ENCODE results near the gene RIT1. TPM values are rescaled to one million over a fixed set of nuclear protein-coding genes. Genes with fewer than 3 reads are reported as not detected.
"Not testable (repeated sequence)": the region's sequence is repeated elsewhere in the genome, so short reads cannot be mapped to it uniquely, and the experiment has no call there.

RIT1 gene
- total RNA-seq, 1 donor from 2014 or later: 69.2 TPM

DNA sequence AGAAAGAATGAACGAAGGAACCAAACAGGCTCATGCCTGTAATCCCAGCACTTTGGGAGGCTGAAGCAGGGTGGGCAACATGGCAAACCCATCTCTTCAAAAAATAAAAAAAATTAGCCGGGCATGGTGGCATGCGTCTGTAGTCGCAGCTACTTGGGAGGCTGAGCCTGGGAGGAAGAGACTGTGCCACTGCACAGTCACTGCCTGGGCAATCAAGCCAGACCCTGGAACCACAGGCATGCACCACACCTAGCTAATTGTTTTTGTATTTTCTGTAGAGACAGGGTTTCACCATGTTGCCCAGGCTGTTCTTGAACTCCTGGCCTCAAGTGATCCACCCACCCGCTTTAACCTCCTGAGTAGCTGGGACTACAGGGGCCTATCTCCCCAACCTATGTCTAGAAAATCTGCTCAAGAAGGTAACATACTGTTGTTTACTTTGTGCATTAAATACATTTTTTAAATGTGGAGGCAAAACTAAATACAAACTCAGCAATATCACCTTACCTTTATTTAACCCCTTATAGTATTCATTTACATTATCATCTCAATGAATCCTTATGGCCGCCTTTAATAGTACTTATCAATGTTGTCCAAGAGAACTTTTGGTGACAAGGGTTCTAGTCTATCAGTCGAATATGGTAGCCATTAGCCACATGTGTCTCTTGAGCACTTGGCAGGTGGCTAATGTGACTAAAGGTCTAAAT lies 20.3 kb upstream of the RIT1 start:
- no peaks in the 10 kb centered on the region for H3K27me3 Mint-ChIP-seq (ENCODE audit: unreplicated experiment)
- no peak overlapping the region for H3K27ac Mint-ChIP-seq (ENCODE audit: unreplicated experiment)
- TF ChIP-seq, protein P1, sequence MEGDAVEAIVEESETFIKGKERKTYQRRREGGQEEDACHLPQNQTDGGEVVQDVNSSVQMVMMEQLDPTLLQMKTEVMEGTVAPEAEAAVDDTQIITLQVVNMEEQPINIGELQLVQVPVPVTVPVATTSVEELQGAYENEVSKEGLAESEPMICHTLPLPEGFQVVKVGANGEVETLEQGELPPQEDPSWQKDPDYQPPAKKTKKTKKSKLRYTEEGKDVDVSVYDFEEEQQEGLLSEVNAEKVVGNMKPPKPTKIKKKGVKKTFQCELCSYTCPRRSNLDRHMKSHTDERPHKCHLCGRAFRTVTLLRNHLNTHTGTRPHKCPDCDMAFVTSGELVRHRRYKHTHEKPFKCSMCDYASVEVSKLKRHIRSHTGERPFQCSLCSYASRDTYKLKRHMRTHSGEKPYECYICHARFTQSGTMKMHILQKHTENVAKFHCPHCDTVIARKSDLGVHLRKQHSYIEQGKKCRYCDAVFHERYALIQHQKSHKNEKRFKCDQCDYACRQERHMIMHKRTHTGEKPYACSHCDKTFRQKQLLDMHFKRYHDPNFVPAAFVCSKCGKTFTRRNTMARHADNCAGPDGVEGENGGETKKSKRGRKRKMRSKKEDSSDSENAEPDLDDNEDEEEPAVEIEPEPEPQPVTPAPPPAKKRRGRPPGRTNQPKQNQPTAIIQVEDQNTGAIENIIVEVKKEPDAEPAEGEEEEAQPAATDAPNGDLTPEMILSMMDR (IDR thresholded peaks at IDR 0.05; ENCODE audit: unreplicated experiment): no peak
- peaks cover 28% of the 10 kb centered on the region for H3K36me3 Mint-ChIP-seq (ENCODE audit: low read depth, unreplicated experiment)
- DNase-seq (ENCODE audit: low spot score): no peak
- no peaks in the 10 kb centered on the region for H3K9me3 Mint-ChIP-seq (ENCODE audit: unreplicated experiment)
- H3K4me1 Mint-ChIP-seq (ENCODE audit: unreplicated experiment): peaks cover 20% of the 10 kb centered on the region
- H3K4me3 Mint-ChIP-seq (ENCODE audit: unreplicated experiment): peak overlapping the region; percentile 51

DNA sequence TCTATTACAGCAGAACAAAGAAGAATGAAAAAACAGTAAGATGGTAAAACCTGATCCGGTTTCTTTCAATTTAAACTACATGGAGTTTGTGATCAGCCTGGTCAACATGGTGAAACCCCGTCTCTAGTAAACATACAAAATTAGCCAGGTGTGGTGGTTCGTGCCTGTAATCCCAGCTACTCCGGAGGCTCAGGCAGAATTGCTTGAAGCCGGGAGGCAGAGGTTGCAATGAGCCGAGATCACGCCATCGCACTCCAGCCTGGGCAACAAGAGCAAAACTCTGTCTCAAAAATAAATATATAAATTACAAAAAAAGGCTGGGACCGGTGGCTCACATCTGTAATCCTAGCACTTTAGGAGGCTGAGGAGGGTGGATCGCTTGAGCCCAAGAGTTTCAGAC lies 19.6 kb upstream of the RIT1 start:
- peaks cover 20% of the 10 kb centered on the region for H3K4me1 Mint-ChIP-seq (ENCODE audit: unreplicated experiment)
- not testable (repeated sequence) for H3K9me3 Mint-ChIP-seq (ENCODE audit: unreplicated experiment); H3K4me3 Mint-ChIP-seq (ENCODE audit: unreplicated experiment); DNase-seq (ENCODE audit: low spot score); H3K27ac Mint-ChIP-seq (ENCODE audit: unreplicated experiment); H3K27me3 Mint-ChIP-seq (ENCODE audit: unreplicated experiment)
- peaks cover 34% of the 10 kb centered on the region for H3K36me3 Mint-ChIP-seq (ENCODE audit: low read depth, unreplicated experiment)

DNA sequence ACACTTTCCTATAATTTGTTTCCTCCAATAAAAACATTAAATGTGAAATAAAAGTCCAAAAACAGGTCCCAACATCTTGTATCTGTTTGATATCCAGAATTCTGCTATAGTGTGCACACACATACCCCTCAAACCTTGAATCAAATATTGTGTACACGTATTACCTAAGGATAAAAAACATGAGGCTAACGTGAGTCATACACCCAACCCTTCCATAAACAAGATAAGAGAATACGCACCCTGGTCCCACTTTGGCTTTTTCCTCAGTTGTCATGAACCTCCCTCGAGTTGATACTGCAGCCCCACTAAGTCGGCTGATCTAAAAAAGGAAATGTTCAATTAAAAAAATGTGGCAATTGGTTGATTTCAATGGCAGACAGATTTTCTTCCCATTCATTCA lies 17.9 kb upstream of the RIT1 start:
- H3K9me3 Mint-ChIP-seq (ENCODE audit: unreplicated experiment): no peaks in the 10 kb centered on the region
- H3K4me3 Mint-ChIP-seq (ENCODE audit: unreplicated experiment): peak overlapping the region; percentile 5
- peaks cover 20% of the 10 kb centered on the region for H3K4me1 Mint-ChIP-seq (ENCODE audit: unreplicated experiment)
- peaks cover 39% of the 10 kb centered on the region for H3K36me3 Mint-ChIP-seq (ENCODE audit: low read depth, unreplicated experiment)
- DNase-seq (ENCODE audit: low spot score): no peak
- TF ChIP-seq, protein P1 (IDR thresholded peaks at IDR 0.05; ENCODE audit: unreplicated experiment): no peak
- H3K27ac Mint-ChIP-seq (ENCODE audit: unreplicated experiment): no peak overlapping the region
- H3K27me3 Mint-ChIP-seq (ENCODE audit: unreplicated experiment): no peaks in the 10 kb centered on the region

DNA sequence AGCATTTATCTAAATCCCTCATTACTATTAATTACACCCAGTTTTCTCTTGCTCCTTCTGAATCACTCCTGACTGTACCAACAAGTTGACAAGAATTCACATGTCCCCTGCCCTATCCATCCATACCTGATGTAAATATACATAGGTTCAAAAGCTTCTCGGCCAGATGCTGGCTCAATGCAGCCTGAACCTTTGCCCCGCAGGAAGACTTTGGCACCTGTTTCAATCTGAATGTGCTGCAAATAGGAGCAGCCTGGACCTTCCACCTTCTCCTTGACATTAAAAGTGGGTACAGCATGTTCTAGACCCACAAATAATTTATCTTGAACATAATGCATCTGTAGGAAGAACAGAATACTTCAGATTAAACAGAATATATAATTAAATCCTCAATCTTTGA lies 14.4 kb upstream of the RIT1 start:
- Mint-ChIP-seq H3K27me3 (ENCODE audit: unreplicated experiment) (peaks cover 2% of the 10 kb centered on the region), H3K4me3 (ENCODE audit: unreplicated experiment) (no peak overlapping the region), H3K4me1 (ENCODE audit: unreplicated experiment) (peaks cover 1% of the 10 kb centered on the region), H3K27ac (ENCODE audit: unreplicated experiment) (no peak overlapping the region), H3K36me3 (ENCODE audit: low read depth, unreplicated experiment) (peaks cover 55% of the 10 kb centered on the region), H3K9me3 (ENCODE audit: unreplicated experiment) (no peaks in the 10 kb centered on the region)
- no peak for DNase-seq (ENCODE audit: low spot score)
- TF ChIP-seq, protein P1 (IDR thresholded peaks at IDR 0.05; ENCODE audit: unreplicated experiment): no peak

DNA sequence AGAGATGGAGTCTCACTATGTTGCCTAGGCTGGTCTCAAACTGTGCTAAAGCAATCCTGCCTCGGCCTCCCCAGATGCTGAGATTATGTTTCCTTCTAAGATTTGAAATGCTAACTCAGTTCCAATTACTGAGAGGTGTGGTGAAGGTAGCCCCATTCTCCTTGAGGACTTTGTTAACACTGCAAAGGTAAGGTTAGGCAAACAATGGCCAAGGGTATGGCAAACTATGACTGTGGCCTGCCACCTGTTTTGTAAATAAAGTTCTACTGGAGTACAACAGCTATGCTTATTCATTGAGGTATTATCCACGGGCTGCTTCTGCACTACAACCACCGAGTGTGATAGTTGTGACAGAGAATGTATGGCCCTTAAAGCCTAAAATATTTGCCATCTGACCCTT lies 9.6 kb upstream of the RIT1 start:
- Mint-ChIP-seq H3K36me3 (ENCODE audit: low read depth, unreplicated experiment) (peaks cover 53% of the 10 kb centered on the region), H3K4me3 (ENCODE audit: unreplicated experiment) (no peak overlapping the region), H3K27ac (ENCODE audit: unreplicated experiment) (no peak overlapping the region), H3K4me1 (ENCODE audit: unreplicated experiment) (no peaks in the 10 kb centered on the region), H3K27me3 (ENCODE audit: unreplicated experiment) (peaks cover 2% of the 10 kb centered on the region), H3K9me3 (ENCODE audit: unreplicated experiment) (no peaks in the 10 kb centered on the region)
- TF ChIP-seq, protein P1 (IDR thresholded peaks at IDR 0.05; ENCODE audit: unreplicated experiment): no peak
- no peak for DNase-seq (ENCODE audit: low spot score)

Measured in endothelial cell (in vitro differentiated cells).